NOMO-1 treated with dmso at 0.1 percent for 144 hours (cell line): Measurements from ENCODE around the gene CCDC178.

Experiments
- DNase-seq: peaks from one replicate; lab custom pipeline; 2025; ENCODE audit not compliant: unreplicated experiment; lab: John Stamatoyannopoulos, UW

The CCDC178 gene

GRCh38 chr18:33135951-33136660, 304.4 kb downstream of the CCDC178 start:
- DNase-seq, result no peak

- no peak for DNase-seq
Measured at GRCh38 chr18:33132657-33133056, 307.9 kb downstream of the CCDC178 start.

GRCh38 chr18:33128581-33128980, 311.9 kb downstream of the CCDC178 start:
- DNase-seq, result no peak

DNA sequence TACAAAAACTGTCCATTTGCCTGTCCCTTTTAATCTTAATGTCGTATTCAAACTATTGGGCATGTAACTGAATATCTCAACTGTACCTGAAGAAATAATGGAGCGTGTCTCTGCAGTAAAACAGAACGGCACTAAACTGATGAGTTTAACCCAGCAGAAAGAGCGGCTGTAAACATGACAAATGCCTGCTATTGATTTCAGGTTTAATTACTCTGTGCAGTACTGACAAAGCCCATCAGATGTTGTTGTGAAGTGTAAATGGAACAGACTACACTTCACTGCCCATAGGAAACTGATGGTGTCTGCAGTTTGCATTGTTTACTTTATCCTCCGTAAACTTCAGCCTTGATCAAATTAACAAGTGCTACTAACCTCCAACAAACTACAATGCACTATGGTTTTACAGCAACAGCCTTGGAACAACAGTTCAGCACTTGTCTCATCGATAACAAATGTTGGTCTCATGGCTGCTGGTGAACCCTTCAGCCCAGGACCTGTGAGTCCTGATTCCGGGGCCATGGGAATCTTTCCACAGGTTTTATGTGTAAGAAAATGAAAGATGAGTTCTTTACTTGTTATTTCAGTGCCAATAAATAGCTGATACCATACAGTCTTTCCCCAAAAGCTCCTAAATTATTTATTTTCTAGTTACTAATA, 316.5 kb downstream of the CCDC178 start:
- no peak for DNase-seq

DNA sequence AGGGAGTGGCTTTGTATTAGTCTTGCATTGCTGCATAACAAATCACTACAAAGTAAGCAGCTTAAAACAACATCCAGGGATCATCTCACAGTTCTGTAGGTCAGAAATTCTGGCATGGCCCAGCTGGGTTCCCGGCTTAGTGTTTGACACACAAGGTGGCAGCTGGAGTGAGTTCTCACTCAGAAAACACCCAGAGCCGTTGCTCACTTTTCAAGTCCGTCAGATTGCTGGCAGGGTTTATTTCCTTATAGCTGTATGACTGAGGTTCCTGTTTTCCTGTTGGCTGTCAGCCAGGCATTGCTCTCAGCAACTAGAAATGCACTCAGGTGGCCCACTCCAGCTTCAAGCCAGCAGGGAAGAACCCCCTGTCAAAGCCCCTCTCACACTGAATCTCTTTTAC, 324.1 kb downstream of the CCDC178 start:
- no peak for DNase-seq

DNA sequence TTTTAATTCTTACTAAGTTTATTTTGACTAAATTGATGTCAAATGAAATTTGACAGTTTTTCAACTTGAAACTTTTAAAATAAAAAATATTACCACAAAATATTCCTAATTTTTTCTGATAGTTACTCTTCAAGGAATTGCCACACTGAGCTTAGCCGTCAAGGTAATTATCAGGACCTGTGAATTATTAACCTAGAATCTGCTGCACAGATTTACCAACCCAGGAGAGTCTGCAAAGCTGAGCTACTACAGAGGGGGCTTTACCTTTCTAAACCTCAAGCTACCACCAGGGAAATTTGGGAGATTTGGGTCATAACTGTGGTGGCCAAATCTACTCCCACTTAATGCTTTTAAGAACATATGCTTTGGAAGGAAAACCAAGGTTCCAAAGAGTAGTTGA, 324.6 kb downstream of the CCDC178 start:
- DNase-seq, result no peak

- no peak for DNase-seq
Measured at GRCh38 chr18:33115476-33115875, 325.0 kb downstream of the CCDC178 start.

DNA sequence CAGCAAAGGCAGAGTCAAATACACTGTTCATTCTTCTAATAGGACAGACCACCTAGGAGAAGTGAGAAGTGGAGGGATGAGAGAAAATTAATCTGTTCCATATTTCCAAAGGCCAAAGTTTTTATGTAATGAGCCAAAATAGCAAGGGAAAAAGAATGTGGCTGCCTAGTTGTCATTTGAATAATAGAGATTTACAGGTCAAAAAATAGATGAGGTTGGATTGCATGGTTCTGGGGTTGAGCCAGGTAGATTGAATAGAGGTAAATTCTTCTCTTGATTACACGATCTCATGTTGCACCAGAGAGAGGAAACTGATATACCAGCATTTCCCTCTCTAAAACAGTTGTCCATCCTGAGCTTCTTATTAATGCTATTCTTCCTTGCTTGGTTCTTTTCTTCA, 325.8 kb downstream of the CCDC178 start:
- no peak for DNase-seq

DNA sequence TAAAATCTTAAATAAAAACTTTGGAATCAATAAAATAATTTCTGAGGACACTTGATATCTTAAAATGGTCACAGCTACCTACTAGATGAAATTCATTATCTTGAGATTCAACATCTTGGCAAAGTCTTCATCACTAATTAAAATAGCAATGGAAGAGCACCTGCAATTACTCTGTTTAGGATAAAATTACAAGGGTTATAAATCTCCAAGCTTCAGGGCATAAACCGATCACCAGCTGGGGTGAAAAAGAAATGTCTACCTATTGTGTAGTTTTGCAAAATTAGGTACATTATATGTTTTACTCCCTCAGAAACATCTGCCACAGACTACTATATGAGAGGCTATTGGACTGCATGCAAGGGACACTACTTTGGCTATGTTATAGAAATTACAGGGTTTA, 327.1 kb downstream of the CCDC178 start:
- DNase-seq, result no peak

GRCh38 chr18:33107511-33107910, 333.0 kb downstream of the CCDC178 start:
- no peak for DNase-seq

DNA sequence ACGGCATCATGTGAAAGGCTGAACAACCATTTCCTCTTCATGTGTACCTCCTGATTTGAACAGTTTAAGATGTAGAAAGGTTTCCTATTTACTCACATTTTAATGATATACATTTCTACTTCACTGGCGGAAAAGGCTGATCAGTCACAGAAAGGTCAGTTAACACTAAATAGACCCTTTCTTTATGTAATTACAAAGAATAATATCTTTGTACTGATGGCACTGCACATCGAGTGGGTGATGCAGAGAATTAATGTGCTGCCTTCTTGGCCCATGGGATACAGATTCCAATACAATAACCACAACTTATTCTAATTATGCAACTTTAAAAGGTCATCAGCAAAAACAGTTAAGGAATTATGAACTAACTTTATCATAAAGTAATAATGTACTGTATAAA, 339.2 kb downstream of the CCDC178 start:
- no peak for DNase-seq

DNA sequence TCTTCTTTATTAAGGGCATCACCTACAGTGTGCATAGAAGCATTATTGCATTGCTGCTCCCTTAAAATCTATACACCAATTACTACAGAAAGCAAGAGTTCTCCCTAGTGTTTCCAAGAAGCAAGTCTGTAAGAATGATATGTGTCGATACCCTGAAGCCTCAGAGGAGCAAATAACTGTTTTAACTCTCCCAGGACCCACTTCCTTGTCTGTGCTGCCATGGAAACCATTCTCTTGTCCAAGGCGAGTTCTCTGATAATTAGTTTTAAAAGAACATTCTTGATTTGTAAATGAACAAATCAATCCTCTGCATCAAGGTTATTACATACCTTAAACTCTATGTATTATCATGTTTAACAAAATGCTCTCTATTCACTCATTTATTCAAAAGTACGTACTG, 340.9 kb downstream of the CCDC178 start:
- no peak for DNase-seq

DNA sequence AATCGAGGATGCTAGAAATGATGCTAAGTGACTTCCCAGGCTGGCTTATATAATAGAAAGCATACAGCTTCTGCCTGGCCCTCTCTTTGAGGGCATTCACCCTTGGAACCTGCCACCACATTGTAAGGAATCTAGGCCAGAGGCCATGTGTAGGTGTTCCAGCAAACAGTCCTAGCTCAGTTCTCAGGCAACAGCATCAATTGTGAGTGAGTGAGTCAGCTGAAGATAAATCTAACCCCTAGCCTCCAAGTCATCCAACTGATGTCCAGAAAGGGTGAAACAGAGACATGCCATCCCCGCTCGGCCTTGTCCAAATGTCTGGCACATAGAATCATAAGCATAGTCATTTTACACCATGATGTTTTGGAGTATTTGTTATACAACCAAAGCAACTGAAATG, 343.4 kb downstream of the CCDC178 start:
- DNase-seq, result no peak

- DNase-seq, result no peak
Measured at GRCh38 chr18:33090461-33090860, 350.1 kb downstream of the CCDC178 start.

GRCh38 chr18:33076601-33077000, 363.9 kb downstream of the CCDC178 start:
- DNase-seq, result no peak

DNA sequence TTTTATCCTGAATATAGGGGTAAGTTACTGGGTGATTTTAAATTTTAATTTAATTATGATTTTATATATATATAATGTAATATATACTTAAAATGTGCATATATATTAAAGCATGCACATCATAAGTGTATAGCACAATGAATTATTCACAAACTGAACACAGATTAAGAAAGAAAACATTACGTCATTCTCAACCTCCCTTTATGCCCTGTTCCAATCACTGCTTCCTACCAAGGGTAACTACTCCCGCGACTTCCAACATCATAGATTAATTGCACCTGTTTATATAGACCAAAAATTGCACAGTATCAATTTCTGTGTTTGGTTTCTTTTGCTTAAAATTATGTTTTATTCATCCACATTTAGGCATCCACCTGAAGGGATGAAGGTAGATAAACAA, 366.4 kb downstream of the CCDC178 start:
- DNase-seq, result no peak

- DNase-seq, result no peak
Measured at GRCh38 chr18:33062834-33063364, 377.6 kb downstream of the CCDC178 start.

DNA sequence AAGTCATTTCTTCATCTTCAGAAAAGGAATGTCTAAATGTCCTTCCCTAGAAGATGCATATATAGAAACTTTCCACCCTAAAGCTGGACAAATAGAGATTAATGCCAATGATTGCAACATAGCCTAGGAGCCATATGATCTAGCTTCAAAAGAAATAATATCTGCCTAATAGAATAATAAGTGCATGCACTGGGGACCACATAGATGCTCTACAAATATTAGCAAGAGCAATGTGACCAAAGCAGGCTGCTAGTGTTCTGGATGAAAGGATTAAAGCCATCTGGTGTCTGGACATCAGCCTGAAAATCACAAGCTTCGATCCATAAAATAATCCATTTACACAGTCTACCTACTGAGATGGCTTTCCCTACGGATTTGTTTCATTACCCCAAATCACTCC, 387.6 kb downstream of the CCDC178 start:
- DNase-seq, result no peak

- DNase-seq, result no peak
Measured at GRCh38 chr18:33051407-33051806, 389.1 kb downstream of the CCDC178 start.

- no peak for DNase-seq
Measured at GRCh38 chr18:33040213-33040612, 400.3 kb downstream of the CCDC178 start.

GRCh38 chr18:33034945-33035344, 405.6 kb downstream of the CCDC178 start:
- DNase-seq, result no peak

DNA sequence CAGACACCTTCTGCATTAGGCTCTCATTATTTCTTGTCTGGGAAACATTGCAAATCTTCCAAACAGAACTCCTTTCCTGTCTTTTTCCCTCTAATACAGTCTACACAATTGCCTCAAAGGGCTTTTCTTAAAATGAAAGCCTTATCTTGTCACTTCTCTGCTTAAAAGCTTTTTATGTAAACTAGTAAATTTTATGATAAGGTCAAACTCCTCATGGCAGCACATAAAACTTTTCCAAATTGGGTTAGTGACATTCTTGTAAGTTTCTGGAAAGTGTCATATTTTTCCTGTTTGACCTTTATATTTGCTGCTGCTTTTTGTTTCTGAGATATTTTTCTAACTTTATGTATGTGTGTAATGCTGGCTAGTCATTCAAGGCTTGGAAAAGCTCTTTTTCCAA, 406.3 kb downstream of the CCDC178 start:
- no peak for DNase-seq

DNA sequence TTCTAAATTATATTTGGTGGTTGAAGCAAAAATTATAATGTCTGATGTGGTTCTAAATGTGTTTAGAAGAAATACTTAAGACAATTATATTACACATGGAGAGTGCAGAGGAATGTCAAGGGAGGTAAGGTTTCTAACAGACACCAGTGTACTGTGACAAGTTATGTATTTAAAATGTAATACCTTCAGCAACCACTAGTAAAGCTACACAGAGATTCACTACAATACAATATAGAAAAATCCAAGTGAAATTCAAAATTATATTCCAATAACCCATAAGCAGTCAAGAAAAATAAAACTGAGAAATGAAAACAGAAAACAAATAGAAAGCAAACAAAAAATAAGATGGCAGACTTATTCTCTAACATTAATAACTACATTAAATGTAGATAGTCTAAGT, 418.2 kb downstream of the CCDC178 start:
- no peak for DNase-seq
